ENCODE results near the gene SHISA7. TPM values are rescaled to one million over a fixed set of nuclear protein-coding genes. Genes with fewer than 3 reads are reported as not detected.

Gene SHISA7
- total RNA-seq, 1 donor from 2014 or later, result not detected

GRCh38 chr19:55379174-55379573, 63.9 kb downstream of the SHISA7 start:
- Mint-ChIP-seq H3K36me3 (ENCODE audit: low read depth) (peaks cover 4% of the 10 kb centered on the region), H3K4me1 (ENCODE audit: low read depth) (peaks cover 10% of the 10 kb centered on the region), H3K27me3 (ENCODE audit: insufficient read depth) (peaks cover 6% of the 10 kb centered on the region), H3K9me3 (no peaks in the 10 kb centered on the region), H3K4me3 (no peak overlapping the region), H3K27ac (no peak overlapping the region)
- no peak for DNase-seq (ENCODE audit: low spot score)
- intact Hi-C loops (cut with micrococcal nuclease), result no loop called here

Other genes with a start within 250 kb of the SHISA7 start
- 0.16 TPM in 1 of 2 replicates, not detected in the other for gene PTPRH, start 233.8 kb downstream of the SHISA7 start, total RNA-seq
- gene TMEM86B, start 214.5 kb downstream of the SHISA7 start, total RNA-seq, result 7.7 and 8.3 TPM in 2 replicates
- 200 and 202 TPM in 2 replicates for gene PPP6R1, start 184.3 kb downstream of the SHISA7 start, total RNA-seq
- 66.4 and 69.6 TPM in 2 replicates for gene HSPBP1, start 163.2 kb downstream of the SHISA7 start, total RNA-seq
- gene BRSK1, start 159.3 kb downstream of the SHISA7 start, total RNA-seq, result 7.8 and 8.4 TPM in 2 replicates
- gene TMEM150B, start 118.0 kb downstream of the SHISA7 start, total RNA-seq, result 0.71 TPM in 1 of 2 replicates, not detected in the other
- gene KMT5C, start 103.4 kb downstream of the SHISA7 start, total RNA-seq, result 29.1 and 29.9 TPM in 2 replicates
- gene COX6B2, start 88.6 kb downstream of the SHISA7 start, total RNA-seq, result 0.26 TPM in 1 of 2 replicates, not detected in the other
- 0.05 TPM in 1 of 2 replicates, not detected in the other for gene GARIN5B, start 80.0 kb downstream of the SHISA7 start, total RNA-seq
- 0.34 TPM in 1 of 2 replicates, not detected in the other for gene IL11, start 72.8 kb downstream of the SHISA7 start, total RNA-seq
- not detected in 2 replicates for gene TMEM190, start 66.5 kb downstream of the SHISA7 start, total RNA-seq
- 9.7 and 10.6 TPM in 2 replicates for gene TMEM238, start 59.0 kb downstream of the SHISA7 start, total RNA-seq
- gene RPL28, start 57.4 kb downstream of the SHISA7 start, total RNA-seq, result 1,835 and 1,847 TPM in 2 replicates
- gene UBE2S, start 35.5 kb downstream of the SHISA7 start, total RNA-seq, result 224 and 225 TPM in 2 replicates
- 31.3 and 34.3 TPM in 2 replicates for gene ISOC2, start 18.3 kb upstream of the SHISA7 start, total RNA-seq
- gene C19orf85, start 21.5 kb upstream of the SHISA7 start, total RNA-seq, result not detected in 2 replicates
- 7.6 and 10.4 TPM in 2 replicates for gene ZNF628, start 33.3 kb upstream of the SHISA7 start, total RNA-seq
- gene NAT14, start 41.9 kb upstream of the SHISA7 start, total RNA-seq, result 23.1 and 26.1 TPM in 2 replicates
- 0.24 and 0.65 TPM in 2 replicates for gene SSC5D, start 45.1 kb upstream of the SHISA7 start, total RNA-seq
- not detected in 2 replicates for gene SBK2, start 93.8 kb upstream of the SHISA7 start, total RNA-seq
- gene SBK3, start 102.2 kb upstream of the SHISA7 start, total RNA-seq, result not detected in 2 replicates
- 10.2 and 11.7 TPM in 2 replicates for gene ZNF579, start 137.5 kb upstream of the SHISA7 start, total RNA-seq
- 24.2 and 24.7 TPM in 2 replicates for gene FIZ1, start 156.2 kb upstream of the SHISA7 start, total RNA-seq
- gene ZNF524, start 157.0 kb upstream of the SHISA7 start, total RNA-seq, result 20.0 and 22.9 TPM in 2 replicates
- gene ZNF865, start 162.3 kb upstream of the SHISA7 start, total RNA-seq, result 12.6 and 13.2 TPM in 2 replicates
- 3.0 and 4.9 TPM in 2 replicates for gene ZNF784, start 181.3 kb upstream of the SHISA7 start, total RNA-seq
- gene ZNF580, start 197.7 kb upstream of the SHISA7 start, total RNA-seq, result 39.8 and 40.4 TPM in 2 replicates
- gene ZNF581, start 200.3 kb upstream of the SHISA7 start, total RNA-seq, result 35.6 and 36.4 TPM in 2 replicates
- 7.3 and 9.0 TPM in 2 replicates for gene CCDC106, start 204.9 kb upstream of the SHISA7 start, total RNA-seq
- 384 and 394 TPM in 2 replicates for gene U2AF2, start 211.7 kb upstream of the SHISA7 start, total RNA-seq
- gene EPN1, start 231.9 kb upstream of the SHISA7 start, total RNA-seq, result 46.0 and 48.3 TPM in 2 replicates

Measured in activated T-helper 1 cell treated with anti-CD3 and anti-CD28 coated beads, Interleukin-12 subunit alpha, Interleukin-12 subunit beta, Interleukin-2, Interleukin-4 antibody, amounts not matched to agents 30 ng/mL and 10 ng/mL and 1 ng/mL, durations not matched to agents 14 hours and 24 hours and 36 hours (primary cell).